ENCODE results near the gene AGPAT2.
"Not testable (repeated sequence)": the region's sequence is repeated elsewhere in the genome, so short reads cannot be mapped to it uniquely, and the experiment has no call there.

Gene AGPAT2

GRCh38 chr9:136714096-136714892 is 27.0 kb upstream of the AGPAT2 start:
- no peak overlapping the region for H3K4me3 ChIP-seq (ENCODE audit: low read depth, low read length)
- DNase-seq (ENCODE audit: low read depth): no peak
- no peak for TF ChIP-seq CTCF (IDR thresholded peaks at IDR 0.05; ENCODE audit: low read depth, low read length, missing control alignments)
- in situ Hi-C loops (cut with HindIII; ENCODE audit: low sequenced_read_pairs): loop anchor here (5.0 kb wide), 1 partner anchor 53 kb away; no protein-coding TSS in a partner anchor

GRCh38 chr9:136713550-136713949 is 26.3 kb upstream of the AGPAT2 start:
- peak overlapping the region; percentile 47 for H3K4me3 ChIP-seq (ENCODE audit: low read depth, low read length)
- no peak for TF ChIP-seq CTCF (IDR thresholded peaks at IDR 0.05; ENCODE audit: low read depth, low read length, missing control alignments)
- no peak for DNase-seq (ENCODE audit: low read depth)
- in situ Hi-C loops (cut with HindIII; ENCODE audit: low sequenced_read_pairs): loop anchor here (5.0 kb wide), 1 partner anchor 54 kb away; no protein-coding TSS in a partner anchor

- in situ Hi-C loops (cut with HindIII; ENCODE audit: low sequenced_read_pairs): loop anchor here (5.0 kb wide), 1 partner anchor 54 kb away; no protein-coding TSS in a partner anchor
- TF ChIP-seq CTCF (IDR thresholded peaks at IDR 0.05; ENCODE audit: low read depth, low read length, missing control alignments): no peak
- H3K4me3 ChIP-seq (ENCODE audit: low read depth, low read length): peak overlapping the region; percentile 47
- DNase-seq (ENCODE audit: low read depth): no peak
These were observed 25.7 kb upstream of the AGPAT2 start for GRCh38 chr9:136712690-136713544.

- in situ Hi-C loops (cut with HindIII; ENCODE audit: low sequenced_read_pairs): loop anchor here (5.0 kb wide), 1 partner anchor 55 kb away; no protein-coding TSS in a partner anchor
- no peak for TF ChIP-seq CTCF (IDR thresholded peaks at IDR 0.05; ENCODE audit: low read depth, low read length, missing control alignments)
- peak within 1 kb of the TSS; percentile 47 for H3K4me3 ChIP-seq (ENCODE audit: low read depth, low read length)
- DNase-seq (ENCODE audit: low read depth): no peak
These were observed 24.8 kb upstream of the AGPAT2 start, which contains the start of gene DIPK1B for GRCh38 chr9:136711751-136712689. Gene DIPK1B (plus strand): TSS chr9:136712572. CDS start chr9:136712666, 94 bp downstream.

- not testable (repeated sequence) for H3K4me3 ChIP-seq (ENCODE audit: low read depth, low read length); DNase-seq (ENCODE audit: low read depth)
- in situ Hi-C loops (cut with HindIII; ENCODE audit: low sequenced_read_pairs): loop anchor here (5.0 kb wide), 1 partner anchor 56 kb away; no protein-coding TSS in a partner anchor
These were observed 24.0 kb upstream of the AGPAT2 start for GRCh38 chr9:136711219-136711648.

- in situ Hi-C loops (cut with HindIII; ENCODE audit: low sequenced_read_pairs): loop anchor here (5.0 kb wide), 1 partner anchor 57 kb away; no protein-coding TSS in a partner anchor
- H3K4me3 ChIP-seq (ENCODE audit: low read depth, low read length): no peak overlapping the region
- no peak for TF ChIP-seq CTCF (IDR thresholded peaks at IDR 0.05; ENCODE audit: low read depth, low read length, missing control alignments)
- no peak for DNase-seq (ENCODE audit: low read depth)
These were observed 23.3 kb upstream of the AGPAT2 start for GRCh38 chr9:136710543-136710942.
